Measurements from ENCODE around the gene SEC31B.

SEC31B gene

DNA sequence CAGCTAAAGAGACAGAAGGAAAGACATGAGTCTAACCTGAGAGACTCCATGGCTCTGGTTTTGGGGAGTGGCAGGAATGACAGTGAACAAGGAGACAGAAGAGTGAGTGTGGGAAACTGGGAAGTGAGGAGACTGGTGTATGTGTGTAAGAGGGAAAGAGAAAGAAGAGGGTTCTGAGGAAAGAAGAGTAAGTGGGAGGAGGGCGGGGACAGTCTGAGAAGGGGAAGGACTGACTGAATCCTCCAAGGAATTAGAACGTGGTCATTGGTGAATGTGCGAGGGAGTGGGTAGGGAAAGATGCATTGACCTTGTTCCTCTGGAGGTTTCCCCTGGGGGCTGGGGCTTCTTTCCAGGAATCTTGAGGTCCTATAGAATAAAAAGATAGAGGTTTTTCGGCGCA is 30.3 kb downstream of the SEC31B start:
- DNase-seq: no peak

DNA sequence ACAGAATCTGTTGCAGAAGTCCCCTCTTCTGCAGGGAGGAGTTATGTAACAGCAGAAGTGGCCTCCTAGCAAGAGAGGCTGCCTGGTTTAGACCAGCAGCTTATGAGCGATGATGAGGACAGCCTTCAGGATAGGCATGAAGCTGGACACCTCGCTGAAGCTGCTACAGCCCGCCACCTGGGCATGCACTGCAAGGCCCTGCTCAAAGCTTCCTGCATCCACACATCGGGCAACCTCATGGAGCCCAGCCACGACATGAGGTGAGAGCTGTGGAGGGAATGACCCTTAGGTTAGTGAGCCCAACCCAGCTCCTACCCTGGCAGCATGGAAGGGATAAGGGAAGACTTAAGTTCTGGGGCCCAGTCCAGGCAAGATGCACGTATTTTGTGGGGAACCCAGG is 32.1 kb downstream of the SEC31B start:
- no peak for DNase-seq

DNA sequence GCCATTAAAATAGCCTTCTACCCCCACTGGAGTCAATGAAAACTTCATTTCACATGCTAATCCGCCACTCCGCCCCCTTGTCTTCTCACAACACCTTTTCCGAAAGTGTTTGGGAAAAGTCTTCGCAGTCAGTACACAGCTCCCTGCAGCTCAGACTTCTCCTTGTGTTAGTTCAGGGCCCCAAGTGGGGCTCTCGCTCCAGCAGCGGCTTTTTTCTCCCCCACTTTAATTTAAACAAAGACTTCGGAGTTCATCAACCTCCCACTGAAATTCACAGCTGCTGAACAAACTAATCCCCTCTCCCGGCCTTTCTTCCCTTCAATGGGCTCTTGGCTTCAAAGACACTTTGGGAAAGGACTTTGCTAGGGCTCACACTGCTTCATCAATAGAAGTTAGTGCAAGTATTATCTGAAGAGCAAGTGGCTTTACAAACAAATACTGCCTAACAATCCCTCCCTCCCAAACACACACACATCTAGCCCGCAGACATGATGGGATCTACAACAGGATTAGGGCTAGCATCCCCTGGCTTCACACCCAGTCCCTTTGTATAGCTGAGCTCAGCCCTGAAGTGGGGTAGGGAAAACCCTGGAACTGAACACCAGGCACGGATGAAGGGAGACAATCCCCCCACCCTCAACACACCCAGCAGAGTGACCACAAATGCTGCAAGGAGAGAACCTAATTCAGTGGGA is 33.7 kb downstream of the SEC31B start:
- DNase-seq: no peak

DNA sequence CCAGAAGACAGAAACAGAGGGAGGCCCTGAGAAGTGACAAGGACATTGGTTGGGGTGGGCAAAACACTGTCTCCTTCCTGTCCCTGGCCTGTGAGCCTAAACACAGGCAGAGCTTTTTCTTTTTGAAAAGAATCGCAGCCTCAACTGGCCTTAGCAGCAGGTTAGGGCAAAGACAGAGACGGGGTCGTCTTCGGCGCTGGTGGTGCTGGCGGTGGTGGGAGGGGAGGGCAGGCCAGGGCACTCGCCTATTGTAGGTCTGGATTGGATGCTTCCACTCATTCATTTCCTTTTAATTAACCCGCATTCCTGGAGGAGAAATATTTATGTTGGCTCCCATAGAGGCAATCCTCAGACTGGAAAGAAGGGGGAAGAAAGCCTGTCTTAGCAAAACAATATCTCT is 34.3 kb downstream of the SEC31B start:
- DNase-seq: no peak

DNA sequence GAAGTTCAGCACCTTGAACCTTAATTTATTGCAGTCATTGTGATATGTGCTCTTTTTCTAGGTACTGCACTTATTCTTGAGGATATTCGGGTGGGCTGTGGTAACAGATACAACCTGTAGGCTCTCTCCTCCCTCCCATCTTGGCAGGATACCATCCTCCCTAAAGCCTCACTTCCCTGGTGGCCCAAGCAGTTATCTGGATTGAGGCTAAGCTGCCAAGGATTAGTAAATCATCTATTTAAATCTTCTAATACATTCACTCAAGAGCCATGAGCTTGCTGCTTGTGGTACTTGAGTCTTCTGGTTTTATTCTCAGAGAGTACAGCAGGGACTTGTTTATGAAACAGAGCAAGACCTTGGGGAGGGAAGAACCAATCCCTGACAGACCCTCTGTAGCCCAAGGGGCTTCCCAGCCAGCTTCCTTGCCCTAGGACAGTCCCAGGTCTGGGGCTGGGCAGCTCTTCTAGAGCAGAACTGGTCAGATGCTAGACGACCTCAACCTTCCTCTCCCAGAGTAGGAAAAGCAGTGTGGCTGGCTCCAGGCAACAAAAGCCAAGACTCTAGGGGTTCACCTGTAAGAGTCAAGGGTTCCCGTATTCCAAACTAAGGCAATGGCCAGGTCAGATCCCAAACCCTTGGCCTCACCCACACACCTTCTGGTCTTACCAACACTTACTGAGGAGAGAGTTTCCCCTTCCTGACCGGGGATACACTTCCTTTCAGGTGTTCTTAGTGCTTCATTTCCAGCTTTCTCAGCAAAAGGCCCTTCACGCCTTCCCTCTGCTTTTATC is 35.6 kb downstream of the SEC31B start:
- no peak for DNase-seq

DNA sequence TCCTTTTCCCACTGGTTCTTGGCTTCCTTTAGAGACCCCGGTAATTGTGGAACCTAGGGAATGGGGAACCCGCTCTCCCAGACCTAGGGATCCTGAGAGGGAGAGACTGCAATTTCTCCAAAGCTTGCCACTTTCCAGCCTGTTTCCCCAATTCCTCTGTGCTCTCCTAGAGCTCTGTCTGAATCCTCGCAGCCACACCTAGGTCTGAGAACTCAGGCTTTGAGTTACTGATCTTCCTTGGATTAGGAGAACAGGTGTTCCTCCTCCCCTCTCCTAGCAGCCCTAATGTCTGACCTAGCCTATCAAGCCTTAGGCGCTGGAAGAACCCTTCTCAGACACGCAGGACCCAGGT is 36.9 kb downstream of the SEC31B start:
- no peak for DNase-seq

DNA sequence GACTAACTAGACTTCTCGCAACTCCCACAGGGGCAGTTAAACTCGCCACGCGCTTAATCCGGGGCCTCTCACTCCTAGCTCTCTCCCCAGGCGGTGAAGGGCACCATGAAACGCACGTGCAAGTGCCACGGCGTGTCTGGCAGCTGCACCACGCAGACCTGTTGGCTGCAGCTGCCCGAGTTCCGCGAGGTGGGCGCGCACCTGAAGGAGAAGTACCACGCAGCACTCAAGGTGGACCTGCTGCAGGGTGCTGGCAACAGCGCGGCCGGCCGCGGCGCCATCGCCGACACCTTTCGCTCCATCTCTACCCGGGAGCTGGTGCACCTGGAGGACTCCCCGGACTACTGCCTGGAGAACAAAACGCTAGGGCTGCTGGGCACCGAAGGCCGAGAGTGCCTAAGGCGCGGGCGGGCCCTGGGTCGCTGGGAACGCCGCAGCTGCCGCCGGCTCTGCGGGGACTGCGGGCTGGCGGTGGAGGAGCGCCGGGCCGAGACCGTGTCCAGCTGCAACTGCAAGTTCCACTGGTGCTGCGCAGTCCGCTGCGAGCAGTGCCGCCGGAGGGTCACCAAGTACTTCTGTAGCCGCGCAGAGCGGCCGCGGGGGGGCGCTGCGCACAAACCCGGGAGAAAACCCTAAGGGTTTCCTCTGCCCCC is 37.4 kb downstream of the SEC31B start:
- peak; percentile 78 for DNase-seq

DNA sequence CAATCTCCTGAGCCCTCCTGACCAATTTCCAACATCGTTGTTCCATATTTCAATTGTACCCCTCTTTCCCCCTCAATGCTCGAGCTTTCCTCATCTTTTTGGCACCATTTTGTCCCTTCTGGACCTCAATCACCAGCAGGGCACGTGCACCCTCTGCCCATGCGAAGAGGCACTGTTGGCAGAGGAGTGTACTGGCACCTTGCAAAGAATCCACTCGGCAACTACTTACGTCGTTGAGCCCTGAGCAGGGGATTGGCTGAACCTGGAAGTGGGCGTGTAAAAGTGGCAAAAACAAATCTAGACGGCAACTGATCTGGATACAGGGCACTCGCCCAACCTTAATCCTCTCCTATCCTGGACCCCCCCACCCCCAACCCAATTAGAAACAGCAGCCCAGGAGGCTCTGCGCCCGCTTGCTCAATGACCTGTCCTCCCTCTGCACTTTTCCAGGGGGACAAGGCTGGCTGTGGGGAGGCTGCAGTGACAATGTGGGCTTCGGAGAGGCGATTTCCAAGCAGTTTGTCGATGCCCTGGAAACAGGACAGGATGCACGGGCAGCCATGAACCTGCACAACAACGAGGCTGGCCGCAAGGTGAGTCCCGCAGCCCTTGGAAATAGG is 38.1 kb downstream of the SEC31B start:
- DNase-seq: peak; percentile 95

DNA sequence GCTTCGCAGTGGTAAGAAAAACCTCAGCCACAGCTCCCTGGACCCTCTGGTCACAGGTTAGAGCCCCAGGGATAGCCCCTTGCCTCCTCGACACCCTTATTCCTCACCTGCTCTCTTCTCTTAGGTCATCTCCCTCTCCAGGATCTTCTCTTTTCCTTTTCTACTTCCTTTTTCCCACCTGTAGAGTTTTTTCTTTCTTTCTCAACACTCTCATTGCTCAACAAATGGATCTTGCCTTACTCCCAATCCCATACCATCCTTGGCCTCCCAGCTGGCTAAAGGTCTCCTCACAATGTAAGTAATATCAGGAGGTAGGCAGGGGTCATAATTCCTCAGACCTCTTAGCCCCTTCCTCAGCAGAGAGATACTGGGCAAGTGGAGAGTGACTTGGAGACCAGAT is 39.7 kb downstream of the SEC31B start:
- no peak for DNase-seq

DNA sequence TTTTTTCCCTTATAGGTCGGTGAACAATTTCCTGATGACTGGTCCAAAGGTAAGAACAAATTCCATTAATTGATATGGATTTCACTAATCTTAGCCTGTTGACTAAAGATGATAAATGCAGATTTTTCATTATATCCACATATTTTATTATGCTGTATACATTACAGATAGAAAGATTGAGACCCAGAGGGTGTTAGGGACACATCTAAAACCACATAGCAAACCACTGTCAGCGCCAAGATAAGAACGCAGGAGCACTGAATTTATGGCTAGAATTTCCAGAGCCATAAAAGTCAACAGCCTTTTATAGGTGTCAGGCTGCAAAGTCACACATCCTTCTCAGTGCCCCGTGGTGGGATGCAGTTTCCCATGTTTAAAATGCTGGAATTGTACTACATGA is 40.6 kb downstream of the SEC31B start:
- DNase-seq: no peak

DNA sequence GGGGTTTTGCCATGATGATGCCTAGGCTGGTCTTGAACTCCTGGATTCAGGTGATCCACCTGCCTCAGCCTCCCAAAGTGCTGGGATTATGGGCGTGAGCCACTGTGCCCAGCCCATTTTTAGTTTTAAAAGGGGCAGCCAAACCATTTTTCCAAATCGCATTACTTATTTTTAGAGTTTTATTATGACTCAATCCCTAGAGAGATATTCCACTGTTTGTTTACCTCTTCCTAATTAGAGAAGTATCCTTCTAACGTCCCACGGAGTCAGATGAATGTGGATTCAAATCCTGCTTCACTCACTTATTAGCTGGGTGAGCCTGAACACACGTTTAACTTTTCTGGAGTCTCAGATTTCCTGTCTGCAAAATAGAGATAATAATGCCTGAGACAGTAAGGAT is 41.7 kb downstream of the SEC31B start:
- DNase-seq: no peak

DNA sequence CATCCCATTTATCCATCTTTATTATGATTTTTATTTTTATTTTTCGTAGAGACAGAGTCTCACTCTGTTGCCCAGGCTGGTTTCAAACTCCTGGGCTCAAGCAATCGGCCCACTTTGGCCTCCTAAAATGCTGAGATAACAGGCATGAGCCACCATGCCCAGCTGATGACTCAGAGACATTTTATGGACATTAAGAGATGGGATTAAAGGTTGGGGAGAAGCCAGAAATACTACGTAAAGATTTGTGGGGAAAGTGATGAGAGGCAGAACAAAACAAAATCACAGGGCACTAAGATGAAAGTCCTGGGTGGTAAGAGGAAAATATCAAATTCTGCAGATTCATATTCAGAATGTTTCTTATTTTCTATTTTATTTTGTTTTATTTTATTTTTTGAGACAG is 49.3 kb downstream of the SEC31B start:
- DNase-seq: no peak

DNA sequence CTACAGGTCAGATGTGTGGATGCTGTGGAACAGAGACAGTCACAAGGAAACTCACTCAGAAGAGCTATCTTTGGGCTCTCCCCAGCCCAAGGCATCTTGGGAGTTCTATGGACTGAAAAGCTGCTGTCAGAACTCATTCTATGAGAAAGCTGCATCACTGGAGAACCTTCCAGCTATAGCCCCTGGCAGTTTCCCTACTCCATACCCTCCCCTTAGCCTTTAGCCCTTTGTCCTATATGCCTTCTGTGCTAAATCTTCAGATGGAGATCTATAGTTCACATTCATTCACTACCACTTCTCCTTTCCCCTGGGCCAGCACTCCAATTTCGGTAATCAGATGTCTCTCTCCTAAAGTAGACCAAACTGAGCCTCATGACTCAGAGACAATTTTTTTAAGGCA is 49.9 kb downstream of the SEC31B start:
- DNase-seq: no peak

DNA sequence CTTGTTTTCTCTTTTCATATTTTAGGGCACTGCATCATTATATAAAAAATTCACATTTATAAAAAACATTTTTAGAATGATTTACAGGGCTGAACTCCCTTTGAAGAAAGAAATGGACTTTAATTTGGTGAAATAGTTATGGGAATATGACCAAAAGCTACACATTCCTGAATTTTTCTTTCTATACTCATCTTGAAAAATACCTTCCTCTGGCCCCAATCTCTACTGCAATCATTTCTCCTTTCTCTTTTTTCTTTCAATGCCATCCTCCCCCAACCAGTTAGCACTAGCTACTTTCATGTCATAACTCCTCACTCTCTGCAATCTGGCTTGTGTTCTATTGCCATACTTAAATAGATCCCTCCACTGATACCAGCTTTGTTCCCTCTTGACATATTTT is 50.7 kb downstream of the SEC31B start:
- DNase-seq: no peak

DNA sequence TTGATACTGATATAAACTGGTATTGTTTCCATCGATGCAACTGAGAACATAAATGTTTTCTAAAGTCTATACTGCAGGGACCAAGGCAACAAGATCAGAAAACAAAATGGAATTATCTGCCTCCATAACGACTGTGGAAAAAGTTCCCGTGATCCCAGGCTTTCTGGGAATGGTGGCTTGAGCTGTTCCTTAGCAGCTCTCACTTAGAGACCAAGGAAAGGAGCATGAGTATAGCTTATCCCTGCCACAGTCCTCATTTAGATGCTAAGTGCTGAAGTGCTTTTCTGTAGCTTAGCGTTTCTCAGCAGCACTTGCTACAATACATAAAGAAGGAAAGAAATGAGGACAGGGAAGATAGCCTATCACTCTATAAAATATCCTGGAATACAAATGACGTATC is 51.3 kb downstream of the SEC31B start:
- DNase-seq: no peak

DNA sequence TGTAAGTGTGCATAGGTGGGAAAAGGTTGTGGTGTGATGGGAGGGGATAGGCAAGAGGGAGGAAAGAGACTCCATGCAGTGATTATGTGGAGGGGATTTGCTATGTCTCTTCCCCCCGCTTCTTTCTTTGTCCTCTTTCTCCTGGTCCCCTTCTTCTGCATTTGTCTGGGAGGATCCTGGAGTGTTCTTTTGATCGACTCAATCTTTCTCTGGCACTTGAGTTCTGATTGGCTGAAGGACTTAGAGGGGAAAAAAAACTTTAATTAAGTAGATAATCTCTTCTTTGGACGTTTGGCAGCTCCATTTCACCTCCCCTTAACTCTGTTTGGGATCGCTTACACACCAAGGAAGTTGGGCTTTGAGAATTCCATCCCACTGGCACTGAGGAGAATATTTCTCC is 57.0 kb downstream of the SEC31B start, which contains the start of gene WNT8B:
Gene WNT8B (plus strand): TSS at position 301 of the 400 bp plus-strand sequence. CDS start 160 bp downstream, outside the sequence.
- DNase-seq: no peak

DNA sequence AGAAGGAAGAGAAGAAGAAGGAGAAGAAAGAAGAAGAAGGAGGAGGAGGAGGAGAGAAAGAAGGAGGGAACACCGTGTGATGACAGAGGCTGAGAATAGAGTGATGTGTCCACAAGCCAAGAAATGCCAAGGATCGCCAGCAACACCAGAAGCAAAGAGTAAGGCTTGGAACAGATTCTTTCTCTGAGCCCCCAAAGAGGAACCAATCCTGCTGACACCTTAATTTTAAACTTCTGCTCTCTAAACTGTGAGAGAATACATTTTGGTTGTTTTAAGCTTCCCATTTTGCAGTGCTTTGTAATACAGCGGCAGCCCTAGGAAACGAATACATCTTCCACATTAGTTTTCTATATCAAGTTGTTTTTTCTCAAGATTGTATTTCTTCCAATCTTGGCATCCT is 70.7 kb downstream of the SEC31B start:
- DNase-seq: no peak

DNA sequence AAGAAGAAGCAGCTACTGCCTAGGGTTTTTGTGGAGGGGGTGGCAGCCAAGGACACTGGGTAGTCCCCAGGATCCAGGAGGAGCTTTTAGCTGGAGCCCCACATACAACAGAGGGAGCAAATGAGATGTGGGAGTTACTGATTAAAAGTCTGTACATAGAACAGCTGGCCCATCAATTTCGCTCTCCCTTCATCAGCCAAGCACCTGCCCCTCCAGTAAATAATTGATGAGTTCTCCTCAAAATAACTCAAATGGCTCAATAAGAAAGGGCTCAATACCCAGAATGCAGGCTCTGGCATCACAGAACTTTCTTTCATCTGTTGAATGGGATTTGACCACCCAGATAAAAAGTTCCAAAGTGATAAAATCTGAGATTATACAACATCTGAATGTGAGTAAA is 72.0 kb downstream of the SEC31B start:
- no peak for DNase-seq

DNA sequence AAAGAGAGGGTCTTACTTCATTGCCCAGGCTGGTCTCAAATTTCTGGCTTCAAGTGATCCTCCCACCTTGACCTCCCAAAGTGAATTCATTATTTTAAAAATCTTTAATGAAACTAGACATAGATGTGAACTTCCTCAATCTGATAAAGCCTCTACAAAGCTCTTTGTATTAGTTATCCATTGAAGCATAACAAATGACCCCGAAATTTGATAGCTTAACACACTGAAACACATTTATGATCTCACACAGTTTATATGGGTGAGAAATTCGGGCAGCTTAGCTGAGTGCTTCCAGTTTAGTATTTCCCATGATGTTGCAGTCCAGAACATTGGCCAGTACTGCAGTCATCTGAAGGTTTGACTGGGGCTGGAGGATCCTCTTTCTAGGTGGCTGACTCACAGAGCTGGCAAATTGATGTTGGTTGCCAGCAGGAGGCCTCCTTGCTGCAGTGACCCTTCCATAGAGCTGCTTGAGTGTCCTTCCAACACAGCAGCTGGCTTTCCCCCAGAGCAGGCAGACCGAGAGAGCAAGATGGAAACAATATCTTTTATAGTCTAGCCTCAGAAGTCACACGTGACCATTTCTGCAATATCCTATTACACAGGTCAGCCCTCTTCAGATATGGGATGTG is 73.4 kb downstream of the SEC31B start:
- DNase-seq: no peak

DNA sequence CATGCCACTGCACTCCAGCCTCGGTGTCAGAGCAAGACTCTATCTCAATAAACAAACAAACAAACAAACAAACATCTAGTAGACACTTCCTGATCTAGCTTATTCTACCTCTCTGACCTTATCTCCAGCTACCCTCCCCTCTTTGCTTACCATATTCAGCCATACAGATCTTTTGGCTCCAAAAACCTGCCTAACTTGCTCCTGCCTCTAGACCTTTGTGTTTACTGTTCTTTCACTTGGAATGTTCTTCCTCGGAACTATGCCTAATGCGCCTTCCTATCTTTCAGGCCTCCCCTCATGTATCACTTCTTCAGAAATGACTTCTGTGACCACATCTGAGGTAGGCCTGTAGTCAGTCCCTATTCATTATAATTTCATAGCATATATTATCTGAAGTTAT is 77.1 kb downstream of the SEC31B start:
- no peak for DNase-seq

DNA sequence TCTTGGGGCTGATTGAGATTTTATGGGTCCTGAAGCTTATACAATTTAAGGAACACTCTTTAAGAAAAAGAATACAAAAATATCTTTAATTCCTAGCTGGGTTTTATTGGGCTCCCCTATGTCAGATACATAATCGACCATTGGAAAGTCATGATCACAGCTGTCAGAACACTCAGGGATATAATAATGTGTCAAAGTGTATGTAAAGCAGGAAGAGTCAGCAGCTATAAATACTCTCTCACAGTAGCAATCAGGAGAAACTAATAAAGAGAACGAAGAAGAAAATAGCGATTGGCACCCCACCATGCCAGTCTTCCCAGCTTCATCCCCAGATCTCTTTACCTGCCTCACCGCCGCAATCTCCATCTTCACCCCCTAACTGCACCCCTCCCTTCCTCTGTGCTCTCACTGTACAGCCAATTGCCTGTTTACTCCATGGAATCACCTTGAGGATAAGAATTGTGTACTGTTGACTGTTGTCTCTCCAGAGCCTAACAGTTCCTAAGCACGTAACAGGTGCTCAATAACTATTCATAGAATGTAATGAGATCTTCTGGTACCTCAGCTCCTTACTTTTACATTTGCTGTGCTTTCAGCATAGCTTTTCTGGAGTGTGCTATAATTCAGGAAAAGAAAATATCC is 80.9 kb downstream of the SEC31B start:
- DNase-seq: no peak

Measured in stimulated activated CD8-positive, alpha-beta memory T cell treated with anti-CD3 and anti-CD28 coated beads, Interleukin-4, amount 100 ng/mL, for 48 hours (primary cell).